HG03280 (cell line): Measurements from ENCODE around the gene MRPL23.

Experiments
- ATAC-seq: cut with Tn5 transposase; IDR thresholded peaks from one replicate; pipeline ENCODE4 v1.9.1; 2021; ENCODE audit warnings: mild to moderate bottlenecking, moderate library complexity; ENCODE audit not compliant: unreplicated experiment

MRPL23 gene

DNA sequence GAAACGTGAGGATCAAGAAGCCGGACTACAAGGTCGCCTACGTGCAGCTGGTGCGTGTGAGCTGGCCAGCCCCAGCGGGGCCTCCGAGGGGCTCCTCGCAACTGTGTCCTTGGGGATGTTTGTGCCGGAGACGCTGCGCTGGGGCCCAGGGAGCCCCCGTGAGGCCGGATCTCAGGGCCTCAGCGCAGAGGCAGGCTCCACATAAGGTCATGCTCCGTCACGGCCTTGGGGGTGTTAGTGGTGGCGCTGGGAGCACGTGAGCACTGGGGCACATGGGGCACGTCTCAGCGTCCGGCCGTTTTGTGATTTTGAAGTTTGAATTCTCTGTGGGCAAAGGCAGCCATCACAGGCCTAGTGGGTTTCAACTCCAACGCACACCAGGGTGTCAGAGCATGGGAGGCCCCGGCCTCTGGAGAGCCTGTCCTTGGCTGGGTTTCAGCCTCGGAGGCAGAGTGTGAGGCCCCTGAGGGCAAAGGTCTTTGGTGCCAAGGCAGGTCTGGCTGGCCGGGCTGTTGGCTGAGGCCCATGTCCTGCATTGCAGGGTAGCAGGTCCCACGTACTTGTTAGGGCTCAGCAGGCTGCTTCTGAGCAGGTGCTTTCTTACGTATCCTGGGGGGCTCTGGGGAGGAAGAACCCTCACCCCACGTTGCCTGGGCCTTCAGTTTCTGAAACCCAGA, 5.8 kb downstream of the MRPL23 start:
- ATAC-seq: no peak

DNA sequence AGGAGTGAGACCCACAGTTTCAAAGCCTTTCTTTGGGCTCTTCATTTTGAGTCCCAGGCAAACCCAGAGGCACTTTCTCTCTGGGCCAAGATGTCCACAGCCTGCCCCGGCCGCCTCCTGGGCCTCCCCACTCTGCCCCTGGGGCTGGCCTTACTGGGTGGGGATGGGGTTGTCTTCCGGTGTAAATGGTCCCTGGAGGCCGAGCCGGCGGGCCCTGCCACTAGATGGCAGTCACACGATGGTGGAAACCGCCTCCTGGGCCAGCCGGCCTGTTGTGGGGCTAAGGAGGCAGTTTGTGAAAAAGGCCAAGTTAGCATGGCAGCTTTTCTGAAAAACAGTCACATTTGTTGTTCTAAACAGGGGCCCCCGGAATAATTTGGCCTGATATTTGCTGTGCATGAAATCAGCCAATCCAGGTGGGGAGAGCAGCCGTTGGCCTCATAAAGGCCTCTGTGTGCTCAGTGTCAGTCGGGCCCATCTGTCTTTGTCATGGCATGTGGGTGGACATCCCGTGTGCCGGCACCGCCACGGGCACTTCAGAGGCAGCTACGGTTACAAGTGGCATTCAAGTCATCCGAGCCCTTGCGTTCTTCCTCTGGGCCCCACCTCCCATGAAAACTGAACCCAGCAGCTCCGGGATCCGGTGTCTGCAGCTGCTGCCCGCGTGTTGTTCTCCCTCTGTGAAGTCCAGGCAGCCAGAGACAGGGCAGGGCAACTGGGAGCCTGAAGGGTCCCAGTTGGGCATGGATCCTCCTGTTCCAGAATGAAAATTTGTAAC, 6.5 kb downstream of the MRPL23 start:
- no peak for ATAC-seq

DNA sequence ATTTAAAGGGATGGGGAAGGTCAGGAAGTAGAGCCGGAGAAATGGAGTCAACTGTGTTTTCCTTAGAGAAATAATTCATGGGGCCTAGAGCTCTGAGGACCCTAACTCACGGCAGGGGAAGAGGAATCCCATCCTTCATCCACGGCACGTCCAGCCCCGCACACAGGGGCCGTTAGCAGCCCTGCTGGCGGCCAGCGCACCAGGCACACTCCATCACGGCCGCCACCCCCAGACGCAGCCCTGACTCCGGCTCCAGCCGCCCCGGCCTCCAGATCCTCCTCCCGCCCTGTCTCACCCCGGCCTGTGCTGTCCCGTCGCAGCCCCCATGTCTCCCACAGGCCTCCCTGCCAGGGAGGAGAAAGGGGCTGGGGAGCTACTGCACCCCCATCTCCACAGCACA, 11.2 kb downstream of the MRPL23 start:
- ATAC-seq: no peak

DNA sequence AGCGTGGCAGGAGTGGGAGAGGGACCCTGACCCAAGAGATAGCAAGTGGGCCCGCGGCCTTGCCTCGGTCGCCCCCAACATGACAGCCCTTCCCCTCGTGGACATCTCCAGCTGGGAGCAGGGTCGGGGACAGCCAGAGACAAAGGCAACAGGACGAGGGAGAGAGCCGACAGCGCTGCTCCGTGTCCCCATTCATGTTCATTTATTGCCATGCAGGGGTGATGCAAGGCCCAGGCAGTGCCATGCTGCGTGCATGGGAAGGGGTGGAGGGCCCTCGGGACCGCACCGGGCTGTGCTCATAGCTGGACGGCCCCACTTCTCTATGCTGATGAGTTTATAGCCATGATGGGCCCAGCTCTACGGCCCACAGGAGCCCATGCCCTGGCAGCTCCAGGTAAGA, 12.7 kb downstream of the MRPL23 start:
- no peak for ATAC-seq

DNA sequence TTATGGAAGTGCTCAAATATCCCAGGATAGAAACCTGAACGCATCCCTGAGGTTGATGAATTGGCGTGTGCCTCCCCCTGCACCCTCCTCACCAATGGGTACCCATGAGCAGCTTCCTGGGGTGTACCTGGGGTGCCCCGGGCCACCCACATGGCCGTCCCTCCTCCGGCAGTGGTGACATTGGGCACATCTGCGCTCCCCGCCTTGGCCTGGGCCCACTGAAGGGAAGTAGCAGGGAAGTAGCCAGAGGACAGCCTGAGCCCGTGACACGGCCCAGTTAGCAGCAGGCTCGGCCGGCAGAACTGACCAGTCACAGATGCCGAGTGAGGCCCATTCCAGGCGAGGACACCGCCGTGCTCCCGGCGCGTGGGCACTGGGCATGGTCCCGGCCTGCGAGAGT, 16.7 kb downstream of the MRPL23 start:
- no peak for ATAC-seq

DNA sequence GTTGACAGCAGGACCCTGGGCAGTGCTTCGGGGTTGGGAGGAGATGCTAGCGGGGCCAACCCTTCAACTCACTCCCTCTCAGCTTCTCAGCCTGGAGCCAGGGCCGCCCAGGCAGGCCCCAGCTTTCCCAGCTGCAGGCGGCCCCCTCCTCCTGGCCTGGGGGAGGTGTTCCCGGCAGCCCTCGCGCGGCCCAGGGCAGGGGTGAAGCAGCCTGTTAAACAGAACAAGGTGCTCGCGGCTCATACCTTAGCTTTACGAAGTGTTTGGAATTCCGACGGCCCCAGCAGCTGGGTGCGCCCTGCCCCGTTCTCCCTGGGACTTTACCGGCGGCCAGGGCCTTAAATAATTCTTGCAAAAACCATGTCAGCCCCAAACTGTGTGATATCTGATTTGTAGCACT, 17.2 kb downstream of the MRPL23 start:
- ATAC-seq: no peak

DNA sequence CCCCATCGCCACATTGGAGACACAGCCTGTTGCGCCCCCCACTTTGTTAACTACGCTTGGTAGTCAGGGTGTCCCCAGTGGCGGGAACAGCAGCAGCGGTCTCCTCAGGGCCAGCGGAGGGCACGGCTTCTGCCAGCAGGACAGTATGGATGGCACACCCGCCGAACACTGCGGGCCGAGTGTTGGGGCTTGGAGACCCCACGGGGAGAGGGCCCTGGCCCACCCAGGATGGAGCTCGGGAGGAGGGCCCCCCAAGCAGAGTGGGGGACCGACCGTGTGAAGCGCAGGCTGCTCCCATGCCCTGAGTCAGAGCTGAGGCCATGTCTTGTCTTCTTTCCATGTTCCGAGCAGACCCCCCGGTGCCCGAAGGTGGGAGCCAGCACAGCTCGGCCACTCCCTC, 17.8 kb downstream of the MRPL23 start:
- no peak for ATAC-seq

DNA sequence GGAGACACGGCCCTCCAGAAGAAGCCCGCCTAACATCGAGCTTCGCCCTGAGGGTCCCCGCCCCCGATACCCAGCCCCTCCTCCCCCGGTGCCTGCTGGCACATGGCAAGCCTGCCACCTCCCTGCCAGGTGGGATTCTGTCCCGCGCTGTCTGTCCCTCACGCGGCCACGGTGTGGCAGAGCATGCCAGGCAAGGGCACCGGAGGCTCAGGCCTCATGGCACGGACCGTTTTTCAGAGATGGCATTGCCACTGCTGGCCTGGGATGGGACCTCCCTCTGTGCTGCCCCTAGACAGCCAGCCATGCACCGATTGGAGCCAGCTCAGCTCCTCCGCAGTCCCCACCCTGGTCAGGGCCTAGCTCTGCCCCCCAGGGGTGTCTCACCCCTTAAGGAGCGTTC, 19.4 kb downstream of the MRPL23 start:
- ATAC-seq: no peak

DNA sequence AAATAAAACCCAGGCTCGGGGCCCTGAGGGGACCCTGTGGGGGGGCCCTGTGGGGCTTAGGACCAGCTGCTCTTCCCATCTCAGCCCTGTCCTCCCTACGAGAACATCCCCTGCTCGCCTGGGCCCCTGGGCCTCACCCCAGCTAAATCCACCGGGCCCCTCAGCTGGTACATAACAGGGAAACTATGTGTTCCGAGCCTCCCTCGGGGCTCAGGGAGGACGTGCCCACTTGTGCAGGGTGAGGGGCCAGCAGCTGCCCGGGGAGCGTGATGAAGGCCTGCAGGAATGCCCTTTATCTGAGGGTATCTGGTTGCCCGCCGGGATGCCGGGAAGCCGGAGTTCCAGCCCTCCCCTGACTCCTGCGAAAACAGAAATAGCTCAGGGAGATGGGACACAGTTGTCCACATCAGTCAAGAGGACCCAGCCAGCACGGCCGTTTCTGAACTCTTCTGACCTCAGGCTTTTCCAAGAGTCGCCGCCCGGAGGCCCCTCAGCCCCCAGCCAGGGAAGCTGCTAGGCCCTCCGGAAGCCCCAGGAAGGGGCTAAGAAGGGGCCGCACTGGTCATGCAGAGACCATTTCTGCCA, 20.6 kb downstream of the MRPL23 start:
- ATAC-seq: no peak

DNA sequence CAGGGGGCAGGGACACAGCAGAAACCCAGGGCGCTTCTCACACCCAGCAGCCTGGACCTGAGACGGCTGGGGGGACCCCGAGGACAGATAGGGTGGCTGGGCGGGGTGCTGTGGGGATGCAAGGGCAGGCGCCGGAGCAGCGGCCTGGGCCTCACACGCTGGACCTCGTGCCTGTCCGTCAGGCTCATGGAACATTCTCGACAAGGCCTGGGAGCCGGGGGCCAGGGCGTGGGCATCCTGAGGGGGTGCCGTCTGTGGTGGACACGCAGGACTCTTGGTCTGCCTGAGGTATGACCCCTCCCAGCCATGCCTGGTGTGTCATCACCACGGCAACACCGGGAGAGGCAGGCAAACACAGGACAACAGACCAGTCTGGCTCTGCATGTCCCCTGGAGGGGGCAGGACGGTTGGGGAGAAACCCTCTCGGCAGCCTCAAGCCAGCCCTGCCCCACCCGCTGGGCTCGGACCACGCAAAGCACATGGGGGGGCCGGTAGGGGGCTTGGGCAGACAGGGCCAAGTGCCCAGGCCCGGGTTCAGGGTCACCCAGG, 21.4 kb downstream of the MRPL23 start:
- no peak for ATAC-seq

DNA sequence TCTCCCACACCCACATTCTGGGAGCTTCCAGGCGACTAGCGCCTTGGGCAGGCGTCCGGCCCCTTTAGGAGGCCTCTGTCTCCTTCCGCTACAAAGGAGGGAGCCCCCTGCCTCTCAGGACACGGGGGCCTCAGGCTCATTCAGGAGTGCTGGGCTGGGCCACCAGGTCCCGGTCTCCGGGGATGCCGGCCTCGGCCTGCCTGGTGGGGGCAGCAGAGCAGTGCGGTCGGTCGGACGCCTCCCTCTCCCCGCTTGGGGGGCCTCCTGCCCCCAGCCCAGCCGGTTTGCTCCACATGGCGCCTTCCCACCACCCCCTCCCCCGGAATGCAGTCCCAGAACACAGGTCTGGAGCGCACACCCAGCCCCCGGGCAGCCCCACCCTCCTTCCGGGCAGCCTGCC, 21.9 kb downstream of the MRPL23 start:
- no peak for ATAC-seq

DNA sequence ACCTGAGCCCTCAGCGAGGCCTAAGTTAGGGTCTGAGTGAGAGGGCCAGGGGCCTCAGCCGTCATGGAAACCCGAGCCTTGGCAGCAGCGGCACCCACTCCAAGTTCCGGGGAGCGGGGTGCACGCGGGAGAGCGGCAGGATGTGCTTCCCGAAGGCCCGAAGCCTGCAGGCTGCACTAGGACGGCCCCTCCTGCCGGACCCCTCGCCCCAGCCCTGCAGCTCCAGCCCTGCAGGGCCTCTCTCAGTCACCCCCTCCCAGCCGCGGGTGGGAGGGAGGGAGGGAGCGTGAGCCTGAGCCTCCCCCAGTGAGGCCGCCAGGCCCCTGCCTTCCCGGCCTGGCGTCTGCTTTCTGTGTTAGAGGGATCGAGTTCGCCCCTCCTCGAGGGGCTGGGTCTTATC, 22.6 kb downstream of the MRPL23 start:
- no peak for ATAC-seq

DNA sequence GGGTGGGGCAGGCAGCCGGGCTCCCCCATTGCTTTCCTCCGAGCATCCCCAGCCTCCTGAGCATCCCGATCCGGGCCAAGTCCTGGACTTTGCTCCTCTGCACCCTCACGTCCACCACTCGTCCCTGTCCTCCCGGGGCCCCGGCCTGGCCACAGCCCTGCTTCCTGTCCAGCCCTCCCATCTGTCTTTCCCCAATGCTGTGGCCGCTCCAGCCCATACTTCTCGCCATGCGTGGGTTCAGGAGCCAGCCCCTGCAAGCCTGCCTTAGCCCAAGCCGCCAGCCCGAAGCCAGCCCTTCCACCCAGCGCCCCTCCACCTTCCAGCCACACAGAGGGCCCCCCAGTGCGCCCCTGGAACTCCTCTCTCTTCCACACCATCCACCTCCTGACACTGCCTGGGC, 23.8 kb downstream of the MRPL23 start:
- no peak for ATAC-seq

DNA sequence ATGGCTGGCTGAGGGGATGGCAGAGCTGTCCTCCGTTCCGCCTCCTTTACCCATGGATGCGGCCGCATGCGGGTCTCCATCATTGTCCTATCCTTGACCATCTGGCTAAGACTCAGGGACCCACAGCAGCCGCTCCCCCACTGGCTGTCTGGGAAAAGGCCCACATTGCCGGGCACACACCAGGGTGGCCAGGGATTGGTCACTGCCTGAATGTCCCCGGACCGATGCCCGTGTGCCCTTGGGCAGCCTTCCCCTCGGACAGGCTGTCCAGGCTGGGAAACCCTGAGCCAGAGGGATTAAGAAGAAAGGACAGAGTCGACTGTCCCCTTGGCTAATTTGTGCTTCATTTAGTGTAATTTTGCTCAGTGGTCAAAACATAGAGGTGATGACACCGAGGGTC, 28.1 kb downstream of the MRPL23 start:
- no peak for ATAC-seq

DNA sequence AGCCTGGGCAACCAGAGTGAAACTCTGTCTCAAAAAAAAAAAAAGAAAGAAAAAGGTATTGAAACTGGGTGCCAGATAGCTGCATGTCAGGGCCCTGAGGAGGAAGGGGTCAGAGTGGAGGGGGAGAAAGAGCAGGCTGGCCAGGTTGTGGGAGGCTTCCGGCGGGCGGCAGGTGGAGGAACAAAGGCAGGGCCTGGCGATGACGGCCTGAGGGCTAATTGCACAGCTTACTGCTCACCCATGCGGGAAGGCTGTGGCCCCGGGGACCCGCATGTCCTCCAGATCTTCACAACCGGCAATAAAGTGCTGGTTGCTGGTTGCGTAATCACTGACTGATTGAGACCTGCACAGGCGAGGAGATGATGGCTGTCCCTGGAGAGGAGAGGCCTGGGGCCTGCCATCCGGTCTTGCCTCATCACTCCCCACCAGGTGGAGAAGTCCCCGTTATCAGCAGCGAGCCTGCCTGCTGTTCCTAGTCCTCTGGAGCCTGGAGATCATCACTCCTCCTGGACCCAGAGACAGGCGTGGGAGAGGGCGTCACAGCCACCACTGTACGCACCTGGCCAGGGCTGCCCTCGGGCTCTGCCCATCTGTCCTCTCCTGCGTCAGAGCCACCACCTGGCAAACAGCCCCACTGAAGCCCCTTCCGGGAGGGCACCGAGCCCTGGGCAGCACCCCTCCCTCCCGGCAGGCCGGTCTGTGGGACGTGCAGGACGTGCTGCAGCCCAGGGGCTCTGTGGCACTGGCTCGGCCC, 31.8 kb downstream of the MRPL23 start:
- ATAC-seq: no peak

DNA sequence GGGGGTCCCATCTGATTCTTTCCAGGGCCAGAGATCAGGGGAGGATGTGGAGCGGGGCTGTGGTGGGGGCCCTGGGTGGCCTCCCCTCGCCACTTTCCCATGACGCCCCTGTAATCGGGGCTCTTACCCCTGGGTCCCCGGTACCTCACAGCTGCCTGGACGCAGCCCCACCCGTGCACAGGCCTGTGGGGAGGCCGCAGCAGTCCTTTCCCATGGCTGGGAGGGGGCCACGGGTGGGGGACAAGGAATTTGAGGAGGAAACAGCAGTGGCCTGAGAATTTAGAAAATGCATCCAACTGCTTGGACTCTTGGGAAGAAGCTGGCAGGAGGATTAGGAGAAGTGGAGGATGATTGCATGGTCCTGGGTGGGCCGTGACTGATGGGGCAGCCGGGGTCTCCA, 32.5 kb downstream of the MRPL23 start:
- no peak for ATAC-seq

DNA sequence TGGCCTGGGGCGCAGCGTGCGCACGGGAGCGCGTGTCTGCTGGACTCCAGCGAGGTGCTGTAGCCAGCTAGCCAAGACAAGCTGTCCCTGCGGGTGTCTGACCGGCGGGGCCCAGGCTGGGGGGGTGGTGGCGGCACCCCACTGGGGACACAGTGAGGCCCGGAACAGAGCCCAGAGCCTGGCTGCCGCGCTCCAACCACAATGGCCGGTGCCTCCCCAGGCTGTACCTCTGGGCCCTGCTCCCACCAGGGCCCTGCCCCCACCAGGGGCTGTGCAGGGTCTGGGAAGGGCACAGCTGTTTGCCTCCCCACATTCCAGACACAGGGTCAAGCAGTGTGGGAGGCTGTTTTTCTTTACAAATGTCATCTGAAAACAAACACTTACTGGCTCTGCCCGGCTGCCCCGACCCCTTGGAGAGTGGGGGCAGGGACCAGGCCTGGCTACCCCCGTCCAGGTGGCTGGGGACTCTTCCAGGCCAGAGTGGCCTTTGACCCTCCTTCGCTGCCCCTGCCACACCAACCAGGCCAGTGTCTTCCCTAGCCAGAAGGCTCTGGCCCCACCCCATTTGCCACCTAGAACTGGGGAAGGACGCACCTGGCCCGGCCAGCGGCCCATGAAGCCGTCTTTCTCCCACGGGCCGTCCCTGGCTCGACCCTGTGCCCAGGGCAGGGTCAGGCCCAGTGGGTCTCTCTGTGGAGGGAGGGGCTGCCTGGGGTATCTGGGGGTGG, 35.9 kb downstream of the MRPL23 start:
- no peak for ATAC-seq

DNA sequence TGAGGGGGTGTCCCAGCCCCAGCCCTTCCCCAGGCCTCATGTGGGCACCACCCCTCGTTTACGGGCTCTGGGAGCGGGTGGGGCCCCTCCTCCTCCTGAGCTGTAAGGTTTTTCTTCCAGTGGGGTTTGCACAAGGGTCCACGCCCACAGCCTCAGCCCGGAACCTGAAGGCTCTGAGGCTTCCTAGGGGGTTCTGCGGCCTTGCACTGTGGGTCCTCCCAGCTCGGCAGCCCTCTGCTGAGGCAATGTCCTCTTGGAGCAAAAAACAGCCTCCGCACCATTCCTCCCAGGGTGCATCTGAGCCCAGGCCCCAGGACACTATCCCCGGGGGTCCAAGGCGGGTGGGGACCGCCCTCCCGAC, 36.4 kb downstream of the MRPL23 start:
- no peak for ATAC-seq

DNA sequence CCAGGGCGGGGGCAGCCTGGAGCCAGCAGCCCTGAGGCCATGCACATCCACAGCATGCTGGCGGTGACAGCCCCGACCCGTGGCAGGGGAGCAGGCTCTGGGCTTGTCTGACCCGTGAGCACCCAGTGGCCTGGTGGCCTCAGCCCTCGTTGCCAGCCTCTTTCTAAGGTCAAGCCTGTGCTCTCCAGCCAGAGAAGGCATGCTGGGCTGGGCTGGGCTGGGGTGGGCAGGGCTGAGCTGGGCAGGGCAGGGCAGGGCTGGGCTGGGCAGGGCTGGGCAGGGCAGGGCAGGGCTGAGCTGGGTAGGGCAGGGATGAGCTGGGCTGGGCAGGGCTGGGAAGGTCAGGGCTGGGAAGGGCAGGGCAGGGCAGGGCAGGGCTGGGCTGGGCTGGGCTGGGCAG, 39.9 kb downstream of the MRPL23 start:
- no peak for ATAC-seq

DNA sequence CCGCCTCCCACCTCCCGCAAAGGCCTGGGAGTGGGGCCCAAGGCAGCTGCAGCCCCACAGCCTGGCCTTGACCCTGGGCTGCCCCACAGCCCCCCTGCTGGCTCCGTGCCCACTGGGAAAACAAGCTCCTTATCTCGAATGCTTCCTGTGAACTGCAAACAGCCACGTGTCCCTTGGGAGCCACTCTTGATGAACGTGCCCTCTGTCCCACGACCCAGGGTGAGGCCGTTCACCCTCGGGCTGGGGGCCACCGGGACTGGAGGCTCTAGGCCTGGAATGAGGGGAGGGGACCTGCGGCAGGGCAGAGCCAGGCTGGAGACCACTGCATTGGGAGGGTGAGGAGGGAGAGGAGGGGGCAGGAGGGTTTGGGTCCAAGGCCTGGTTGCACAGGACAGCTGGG, 41.0 kb downstream of the MRPL23 start:
- no peak for ATAC-seq
